H1 (cell line): Measurements from ENCODE around the gene CRAT.

ENCODE experiments used
- CBX5 ChIP-seq: fragments of 300-800, 300-1000 bp; sonication (generic); IDR thresholded peaks from 2 replicates; pipeline ENCODE4 v1.7.1; 2016; ENCODE audit warnings: antibody characterized with exemption, low read length, low read depth
- CTCF ChIP-seq, 3 experiments: IDR thresholded peaks; 1 replicate in 2 of 3; 2 replicates in 1 of 3; pipeline versions ENCODE4 v1.5.1 to v1.6.1; 2011; ENCODE audit warnings: low read length in 3 of 3, mild to moderate bottlenecking in 3 of 3, inconsistent platforms in 2 of 3, low read depth in 1 of 3, moderate library complexity in 1 of 3; ENCODE audit not compliant: insufficient read depth in 1 of 3; ENCODE audit errors: control extremely low read depth in 1 of 3
- E2F6 ChIP-seq: IDR thresholded peaks from 2 replicates; pipeline ENCODE4 v1.6.1; 2012; ENCODE audit warnings: inconsistent platforms
- EP300 ChIP-seq, 2 experiments: IDR thresholded peaks; 1 replicate in 1 of 2; 2 replicates in 1 of 2; pipeline ENCODE4 v1.6.1; 2011 to 2012; ENCODE audit warnings: low read depth in 2 of 2, low read length in 2 of 2, mild to moderate bottlenecking in 2 of 2, borderline replicate concordance in 1 of 2, inconsistent platforms in 1 of 2, moderate library complexity in 1 of 2
- EZH2 ChIP-seq: fragments of 200-600 bp; sonication (generic); IDR thresholded peaks from 2 replicates; pipeline ENCODE4 v1.7.1; 2012; ENCODE audit warnings: low read depth, mild to moderate bottlenecking, moderate library complexity, low read length, inconsistent platforms; ENCODE audit not compliant: severe bottlenecking
- KDM5A ChIP-seq: fragments of 200-600 bp; IDR thresholded peaks from 2 replicates; pipeline ENCODE4 v1.7.1; 2012; ENCODE audit warnings: mild to moderate bottlenecking, low read length, inconsistent platforms, mixed read lengths
- NRF1 ChIP-seq: IDR thresholded peaks from 2 replicates; pipeline ENCODE4 v1.6.1; 2011; ENCODE audit warnings: mild to moderate bottlenecking, low read depth, low read length, improper control_type of control experiment
- POLR2A ChIP-seq, 2 experiments: IDR thresholded peaks; 1 replicate in 1 of 2; 2 replicates in 1 of 2; pipeline ENCODE4 v1.6.1; 2011; ENCODE audit warnings: low read depth in 2 of 2, low read length in 2 of 2, mild to moderate bottlenecking in 2 of 2; ENCODE audit errors: control extremely low read depth in 1 of 2
- RFX5 ChIP-seq: IDR thresholded peaks from 2 replicates; pipeline ENCODE4 v1.6.1; 2011; ENCODE audit warnings: low read depth, low read length, improper control_type of control experiment, borderline replicate concordance
- RXRA ChIP-seq: IDR thresholded peaks from 2 replicates; pipeline ENCODE4 v1.6.1; 2011; ENCODE audit warnings: low read depth, mild to moderate bottlenecking, low read length, moderate library complexity; ENCODE audit not compliant: insufficient read depth
- SP1 ChIP-seq: IDR thresholded peaks from 2 replicates; pipeline ENCODE4 v1.6.1; 2011; ENCODE audit warnings: low read depth, low read length
- TBP ChIP-seq: IDR thresholded peaks from 2 replicates; pipeline ENCODE4 v1.6.1; 2011; ENCODE audit warnings: low read depth, low read length, improper control_type of control experiment
- TEAD4 ChIP-seq: IDR thresholded peaks from 2 replicates; pipeline ENCODE4 v1.6.1; 2012; ENCODE audit warnings: low read depth, low read length, inconsistent platforms, mixed read lengths
- ZNF274 ChIP-seq: IDR thresholded peaks from 2 replicates; pipeline ENCODE4 v1.7.0; 2012; ENCODE audit warnings: low read length, borderline replicate concordance; ENCODE audit errors: extremely low read depth

- TF ChIP-seq RXRA (no peak), CTCF (IDR thresholded peaks at IDR 0.05; ENCODE audit: control extremely low read depth in 1 of 3, insufficient read depth in 1 of 3, low read depth in 1 of 3, low read length in 3 of 3) (no peak), ZNF274 (no peak), SP1 (no peak), POLR2A (IDR thresholded peaks at IDR 0.05; ENCODE audit: control extremely low read depth in 1 of 2, low read depth in 2 of 2, low read length in 2 of 2) (no peak), KDM5A (no peak), EZH2 (no peak), RFX5 (no peak), E2F6 (no peak), NRF1 (no peak), TBP (no peak), EP300 (IDR thresholded peaks at IDR 0.05; ENCODE audit: borderline replicate concordance in 1 of 2, low read depth in 2 of 2, low read length in 2 of 2) (no peak), CBX5 (no peak), TEAD4 (no peak)
Observed at GRCh38 chr9:129108805-129109536, 1.6 kb downstream of the CRAT start.
